NB4 (cell line): Measurements from ENCODE around the gene EBF4.

ENCODE experiments used
- DNase-seq: peaks from one replicate; pipeline ENCODE4 v3.0.0; 2010; ENCODE audit warnings: low read depth
- H3K4me3 ChIP-seq: one replicate; pipeline ENCODE4 v1.5.1; 2011; ENCODE audit warnings: mild to moderate bottlenecking, low read depth, low read length, moderate library complexity
- MYC ChIP-seq: IDR thresholded peaks from 2 replicates; pipeline ENCODE4 v1.6.1; 2011; ENCODE audit warnings: low read depth, low read length
- POLR2A ChIP-seq: IDR thresholded peaks from 2 replicates; pipeline ENCODE4 v1.6.1; 2011; ENCODE audit warnings: mild to moderate bottlenecking; ENCODE audit not compliant: insufficient read length; ENCODE audit errors: extremely low read depth
- TF ChIP-seq, protein P1 (sequence below): IDR thresholded peaks from 2 replicates; pipeline ENCODE4 v1.6.1; 2011; ENCODE audit warnings: low read depth, low read length
- TF ChIP-seq, protein P2 (sequence below): IDR thresholded peaks from one replicate; pipeline ENCODE4 v1.5.1; 2012; ENCODE audit warnings: low read depth, low read length

EBF4 gene

DNA sequence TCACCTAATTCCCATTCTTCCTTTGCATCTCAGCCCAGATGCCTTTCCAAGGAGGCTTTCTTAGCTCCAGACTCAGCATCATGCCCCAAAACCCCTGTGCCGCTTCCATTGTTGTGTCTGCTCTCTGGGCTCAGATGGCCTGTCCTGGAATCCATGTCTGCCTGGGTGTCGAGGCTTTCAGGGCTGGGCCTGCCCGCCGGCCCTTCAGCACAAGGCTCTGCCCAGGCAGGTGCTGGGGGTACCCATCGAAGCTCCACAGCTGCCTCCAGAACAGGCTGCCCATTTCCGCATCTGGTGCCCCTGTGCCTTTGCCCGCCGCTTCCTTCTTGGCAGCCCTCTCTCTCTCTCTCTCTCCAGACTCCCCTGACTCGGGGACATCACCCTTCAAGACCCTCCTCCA is 106.7 kb downstream of the EBF4 start:
- H3K4me3 ChIP-seq = peak overlapping the region; percentile 83
- no peak for TF ChIP-seq MYC
- no peak for TF ChIP-seq POLR2A
- TF ChIP-seq, protein P1, sequence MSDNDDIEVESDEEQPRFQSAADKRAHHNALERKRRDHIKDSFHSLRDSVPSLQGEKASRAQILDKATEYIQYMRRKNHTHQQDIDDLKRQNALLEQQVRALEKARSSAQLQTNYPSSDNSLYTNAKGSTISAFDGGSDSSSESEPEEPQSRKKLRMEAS = no peak
- TF ChIP-seq, protein P2, sequence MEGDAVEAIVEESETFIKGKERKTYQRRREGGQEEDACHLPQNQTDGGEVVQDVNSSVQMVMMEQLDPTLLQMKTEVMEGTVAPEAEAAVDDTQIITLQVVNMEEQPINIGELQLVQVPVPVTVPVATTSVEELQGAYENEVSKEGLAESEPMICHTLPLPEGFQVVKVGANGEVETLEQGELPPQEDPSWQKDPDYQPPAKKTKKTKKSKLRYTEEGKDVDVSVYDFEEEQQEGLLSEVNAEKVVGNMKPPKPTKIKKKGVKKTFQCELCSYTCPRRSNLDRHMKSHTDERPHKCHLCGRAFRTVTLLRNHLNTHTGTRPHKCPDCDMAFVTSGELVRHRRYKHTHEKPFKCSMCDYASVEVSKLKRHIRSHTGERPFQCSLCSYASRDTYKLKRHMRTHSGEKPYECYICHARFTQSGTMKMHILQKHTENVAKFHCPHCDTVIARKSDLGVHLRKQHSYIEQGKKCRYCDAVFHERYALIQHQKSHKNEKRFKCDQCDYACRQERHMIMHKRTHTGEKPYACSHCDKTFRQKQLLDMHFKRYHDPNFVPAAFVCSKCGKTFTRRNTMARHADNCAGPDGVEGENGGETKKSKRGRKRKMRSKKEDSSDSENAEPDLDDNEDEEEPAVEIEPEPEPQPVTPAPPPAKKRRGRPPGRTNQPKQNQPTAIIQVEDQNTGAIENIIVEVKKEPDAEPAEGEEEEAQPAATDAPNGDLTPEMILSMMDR = no peak
- DNase-seq = peak; percentile 30

DNA sequence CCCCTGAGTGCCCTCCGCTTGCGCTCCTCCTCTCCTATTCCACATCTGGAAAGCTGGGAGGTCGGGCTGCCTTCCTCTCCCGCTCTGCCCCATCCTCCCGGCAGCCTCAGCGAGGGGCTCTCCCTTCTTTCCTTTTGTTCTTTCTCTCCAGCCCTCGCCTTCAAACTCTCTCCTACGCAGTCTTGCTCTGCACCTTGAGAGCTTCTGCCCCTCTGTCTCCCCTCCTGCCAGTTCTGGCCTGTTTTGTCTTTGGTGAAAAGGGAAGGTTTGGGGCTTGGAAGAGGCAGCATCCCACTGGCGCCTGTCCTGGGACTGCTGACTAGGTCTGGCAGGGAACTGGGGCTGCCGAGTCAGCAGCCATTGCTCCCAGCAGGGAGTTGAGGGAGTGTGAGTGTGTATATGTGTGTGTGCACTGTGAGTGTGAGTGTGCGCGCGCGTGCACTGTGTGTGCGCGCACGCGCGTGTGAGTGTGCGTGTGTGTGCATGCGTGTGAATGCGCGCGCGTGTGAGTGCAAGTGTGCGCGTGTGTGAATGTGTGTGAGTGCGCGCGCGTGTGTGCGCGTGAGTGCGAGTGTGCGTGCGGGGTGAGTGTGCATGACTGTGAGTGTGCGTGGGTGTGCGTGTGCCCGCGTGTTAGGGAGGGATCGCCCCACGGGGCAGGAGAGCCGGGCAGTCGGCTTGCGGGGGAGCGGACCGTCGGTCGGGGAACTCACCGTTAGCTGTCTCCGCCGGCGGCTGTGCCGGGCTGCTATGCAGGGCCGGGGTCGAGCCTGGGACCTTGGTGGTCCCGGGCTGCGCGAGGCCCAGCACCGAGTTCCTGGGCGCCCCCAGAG is 107.3 kb downstream of the EBF4 start:
- TF ChIP-seq POLR2A = no peak
- TF ChIP-seq, protein P1 = peak; percentile 77
- peak; percentile 58 for DNase-seq
- H3K4me3 ChIP-seq = peak overlapping the region; percentile 83

DNA sequence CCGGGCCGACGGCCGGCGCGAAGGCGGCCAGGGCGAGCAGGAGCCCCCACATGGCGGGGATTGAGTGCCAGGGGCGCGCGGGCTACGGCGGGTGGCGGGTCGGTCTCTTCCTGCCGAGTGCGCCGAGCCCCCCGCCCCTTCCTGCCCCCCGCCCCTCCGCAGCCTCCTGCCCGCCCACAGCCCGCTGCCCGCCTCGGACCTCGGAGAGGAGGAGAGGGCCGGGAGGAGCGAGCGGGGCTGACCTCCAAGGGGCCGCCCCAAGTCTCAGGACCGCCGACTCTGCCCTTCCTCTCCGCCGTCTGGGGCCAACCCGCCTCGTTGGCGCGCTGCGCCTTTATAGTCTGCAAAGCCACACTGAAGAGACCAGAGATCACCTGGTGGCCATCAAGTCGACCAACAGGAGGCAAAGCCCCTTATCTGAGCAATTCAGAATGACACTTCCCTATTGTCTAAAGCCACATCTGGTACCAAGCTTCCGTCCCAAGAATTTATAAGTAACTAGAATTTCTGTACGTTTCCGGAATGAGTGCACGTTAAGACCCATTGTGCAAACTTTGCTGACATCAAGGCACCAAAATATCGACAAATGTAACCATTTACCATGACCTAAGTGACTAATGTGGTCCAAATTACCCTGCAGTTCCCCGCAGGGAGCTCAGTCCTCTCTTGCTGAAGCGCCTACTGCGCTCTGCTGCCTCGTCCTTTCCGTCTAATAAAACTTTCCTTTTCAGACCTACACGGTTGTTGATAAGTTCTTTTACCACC is 108.1 kb downstream of the EBF4 start, which contains the start of gene CPXM1:
CPXM1 (minus strand) TSS at position 107 of the 765 bp plus-strand sequence; CDS start at position 52, 55 bp downstream.
- peak; percentile 56 for TF ChIP-seq MYC
- TF ChIP-seq, protein P2 = peak; percentile 13
- TF ChIP-seq POLR2A = peak; percentile 74
- TF ChIP-seq, protein P1 = no peak; the same call in 1 of the 2 replicates
- peak within 1 kb of the TSS; percentile 83 for H3K4me3 ChIP-seq
- peak; percentile 95 for DNase-seq

DNA sequence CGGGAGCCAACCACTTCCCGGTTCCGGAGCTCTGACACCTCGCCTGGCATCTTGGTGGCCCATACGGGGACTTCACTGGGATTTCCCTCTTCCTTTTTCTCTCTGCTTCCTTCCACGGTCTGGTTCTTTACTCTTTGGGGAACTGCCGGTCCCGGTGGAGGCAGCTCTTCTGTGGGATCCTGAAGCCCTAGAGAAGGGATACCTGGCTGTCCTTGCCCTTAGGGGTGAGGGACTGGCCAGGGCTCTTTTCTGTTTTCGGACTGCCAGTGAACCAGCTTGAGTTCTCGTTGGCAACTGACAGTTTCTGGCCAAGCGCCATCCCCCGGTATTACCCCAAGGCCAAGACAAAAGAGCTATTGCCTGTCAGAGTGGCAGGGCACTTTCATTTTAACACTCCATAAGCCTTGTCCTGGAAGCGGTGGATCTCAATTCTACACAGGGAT is 108.7 kb downstream of the EBF4 start:
- TF ChIP-seq, protein P1 = no peak
- TF ChIP-seq POLR2A (no peak), MYC (no peak)
- TF ChIP-seq, protein P2 = no peak
- peak; percentile 56 for DNase-seq
- peak overlapping the region; percentile 73 for H3K4me3 ChIP-seq

DNA sequence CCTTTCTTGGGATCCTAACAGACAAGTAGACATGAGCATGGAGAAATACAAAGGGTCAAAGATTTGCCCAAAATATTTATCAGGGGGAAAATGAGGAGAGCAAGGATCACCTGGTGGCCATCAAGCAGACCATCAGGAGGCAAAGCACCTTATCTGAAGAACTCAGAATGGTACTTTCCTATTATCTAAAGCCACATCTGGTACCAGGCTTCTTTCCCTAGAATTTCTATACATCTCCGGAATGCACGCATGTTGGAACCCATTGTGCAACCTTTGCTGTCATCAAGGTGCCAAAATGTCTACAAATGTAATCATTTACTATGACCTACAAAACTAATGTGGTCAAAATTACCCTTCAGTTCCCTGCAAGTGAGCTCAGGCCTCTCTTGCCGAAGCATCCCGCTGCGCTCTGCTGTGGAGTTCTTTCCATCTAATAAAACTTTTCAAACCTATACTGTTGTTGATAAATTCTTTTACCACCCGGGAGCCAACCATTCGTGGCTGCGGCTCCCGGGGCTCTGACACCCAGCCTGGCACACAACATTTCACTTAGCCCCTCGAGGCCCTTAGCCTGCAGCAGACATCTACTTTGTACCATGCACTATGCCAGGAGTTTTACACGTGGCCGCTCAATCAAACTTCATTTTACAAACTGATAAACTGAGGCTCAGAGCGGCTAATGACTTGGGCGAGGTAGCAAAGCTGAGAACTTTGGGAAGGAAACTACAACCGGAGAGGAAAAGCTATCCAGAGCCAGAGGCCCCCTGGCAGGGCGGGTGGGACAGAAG is 111.7 kb downstream of the EBF4 start:
- TF ChIP-seq POLR2A (no peak), MYC (no peak)
- TF ChIP-seq, protein P1 = no peak
- TF ChIP-seq, protein P2 = no peak
- DNase-seq = no peak
- no peak overlapping the region for H3K4me3 ChIP-seq
